ENCODE data around the gene C2orf92. TPM values are rescaled to one million over a fixed set of nuclear protein-coding genes. Genes with fewer than 3 reads are reported as not detected.
"Not testable (repeated sequence)": the region's sequence is repeated elsewhere in the genome, so short reads cannot be mapped to it uniquely, and the experiment has no call there.

Gene C2orf92
- total RNA-seq, 2 donors from 2014 or later, result 21.3 to 47.1 TPM

DNA sequence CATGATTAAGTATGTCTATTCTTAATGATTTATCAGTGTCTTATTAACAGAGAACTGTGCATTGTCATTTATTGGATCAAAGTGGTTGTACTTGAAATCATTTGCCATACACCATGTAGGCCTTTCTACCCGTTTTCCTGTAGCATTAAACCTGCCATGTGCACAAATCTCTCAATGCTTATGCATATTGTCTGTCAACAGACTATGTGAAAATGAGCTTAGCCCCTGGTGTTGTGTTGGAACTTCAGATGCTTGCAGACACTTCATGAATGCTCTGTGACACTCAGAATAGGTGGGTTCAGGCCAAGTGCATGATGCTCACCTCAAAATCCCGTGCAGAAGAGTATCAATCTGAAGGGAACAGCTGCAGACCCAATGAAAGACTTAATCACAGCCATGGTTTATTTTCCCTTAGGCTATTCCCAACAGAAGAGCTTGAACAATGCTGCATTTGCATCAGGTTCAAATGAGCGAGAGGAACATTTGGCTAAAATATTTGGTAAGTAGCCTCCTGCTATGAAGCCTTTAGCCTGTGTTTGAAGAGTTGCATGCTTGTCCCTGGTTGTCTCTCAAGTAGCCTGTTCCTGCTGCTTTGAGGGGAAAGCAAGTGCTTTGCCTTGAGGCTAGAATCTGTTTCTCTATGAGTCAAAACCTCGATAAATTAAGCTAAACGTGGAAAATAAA, 6.1 kb downstream of the C2orf92 start:
- no peak for DNase-seq
- WGBS, 2 donors, result 61 to 67% methylated on average over 5 of the region's 5 CpGs
- no peak for ATAC-seq
- Histone ChIP-seq H3K4me3 (no peak overlapping the region), H3K9me3 (no peaks in the 10 kb centered on the region), H3K36me3 (replicated peaks in 1 of 2; ENCODE audit: insufficient read depth in 1 of 2, low read depth in 2 of 2) (no peaks in the 10 kb centered on the region), H3K27me3 (no peaks in the 10 kb centered on the region), H3K4me1 (no peaks in the 10 kb centered on the region), H3K27ac (no peak overlapping the region)
- TF ChIP-seq POLR2A (IDR thresholded peaks at IDR 0.05), result no peak
- TF ChIP-seq, protein P1, sequence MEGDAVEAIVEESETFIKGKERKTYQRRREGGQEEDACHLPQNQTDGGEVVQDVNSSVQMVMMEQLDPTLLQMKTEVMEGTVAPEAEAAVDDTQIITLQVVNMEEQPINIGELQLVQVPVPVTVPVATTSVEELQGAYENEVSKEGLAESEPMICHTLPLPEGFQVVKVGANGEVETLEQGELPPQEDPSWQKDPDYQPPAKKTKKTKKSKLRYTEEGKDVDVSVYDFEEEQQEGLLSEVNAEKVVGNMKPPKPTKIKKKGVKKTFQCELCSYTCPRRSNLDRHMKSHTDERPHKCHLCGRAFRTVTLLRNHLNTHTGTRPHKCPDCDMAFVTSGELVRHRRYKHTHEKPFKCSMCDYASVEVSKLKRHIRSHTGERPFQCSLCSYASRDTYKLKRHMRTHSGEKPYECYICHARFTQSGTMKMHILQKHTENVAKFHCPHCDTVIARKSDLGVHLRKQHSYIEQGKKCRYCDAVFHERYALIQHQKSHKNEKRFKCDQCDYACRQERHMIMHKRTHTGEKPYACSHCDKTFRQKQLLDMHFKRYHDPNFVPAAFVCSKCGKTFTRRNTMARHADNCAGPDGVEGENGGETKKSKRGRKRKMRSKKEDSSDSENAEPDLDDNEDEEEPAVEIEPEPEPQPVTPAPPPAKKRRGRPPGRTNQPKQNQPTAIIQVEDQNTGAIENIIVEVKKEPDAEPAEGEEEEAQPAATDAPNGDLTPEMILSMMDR (IDR thresholded peaks at IDR 0.05), result no peak
- intact Hi-C loops (cut with DNase I), result no loop called here

DNA sequence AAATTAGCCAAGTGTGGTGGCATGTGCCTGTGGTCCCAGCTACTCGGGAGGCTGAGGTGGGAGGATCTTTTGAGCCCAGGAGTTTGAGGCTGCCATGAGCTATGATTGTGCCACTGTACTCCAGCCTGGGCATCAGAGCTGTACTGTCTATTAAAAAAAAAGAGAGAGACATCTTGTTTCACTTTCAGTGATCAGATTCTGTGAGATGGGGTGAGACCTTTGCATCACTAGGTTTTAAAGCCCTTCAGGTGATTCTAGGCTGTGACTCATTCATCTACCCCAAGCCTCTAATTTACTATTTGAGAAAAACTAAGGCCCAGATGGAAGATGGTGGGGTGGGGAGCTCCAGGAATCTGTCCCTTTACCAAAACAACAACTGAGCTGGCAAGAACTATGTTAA, 7.1 kb downstream of the C2orf92 start:
- WGBS, 2 donors, result 90 to 100% methylated on average over 1 of the region's 1 CpG
- DNase-seq (no peak), ATAC-seq (no peak)
- no peaks in the 10 kb centered on the region for H3K27me3 ChIP-seq
- intact Hi-C loops (cut with DNase I), result no loop called here
- H3K27ac ChIP-seq, result no peak overlapping the region
- TF ChIP-seq, protein P1 (IDR thresholded peaks at IDR 0.05), result no peak
- no peak for TF ChIP-seq POLR2A (IDR thresholded peaks at IDR 0.05)
- no peaks in the 10 kb centered on the region for H3K9me3 ChIP-seq
- H3K4me1 ChIP-seq, result no peaks in the 10 kb centered on the region
- H3K4me3 ChIP-seq, result no peak overlapping the region
- H3K36me3 ChIP-seq (replicated peaks in 1 of 2; ENCODE audit: insufficient read depth in 1 of 2, low read depth in 2 of 2), result no peaks in the 10 kb centered on the region

DNA sequence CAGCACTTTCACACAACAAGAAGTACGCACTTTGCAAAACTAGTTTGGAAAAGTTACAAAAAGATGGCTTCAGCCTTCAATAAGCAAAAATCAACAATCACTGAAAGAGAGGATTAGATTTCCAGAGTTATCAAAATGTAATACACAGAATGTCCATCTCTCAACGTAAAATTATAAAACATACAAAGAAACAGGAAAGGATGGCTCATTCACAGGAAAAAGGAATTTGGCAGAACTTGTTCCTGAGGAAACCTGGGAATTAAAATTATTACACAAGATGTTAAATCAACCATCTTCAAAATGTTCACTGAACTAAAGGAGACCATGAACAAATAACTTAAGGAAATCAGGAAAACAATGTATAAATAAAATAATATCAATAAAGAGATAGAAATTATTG, 8.0 kb downstream of the C2orf92 start:
- H3K9me3 ChIP-seq, result no peaks in the 10 kb centered on the region
- H3K4me1 ChIP-seq, result no peaks in the 10 kb centered on the region
- no peak for ATAC-seq
- H3K27ac ChIP-seq, result no peak overlapping the region
- H3K27me3 ChIP-seq, result no peaks in the 10 kb centered on the region
- TF ChIP-seq, protein P1 (IDR thresholded peaks at IDR 0.05), result no peak
- no peak for TF ChIP-seq POLR2A (IDR thresholded peaks at IDR 0.05)
- intact Hi-C loops (cut with DNase I), result no loop called here
- no peak overlapping the region for H3K4me3 ChIP-seq
- H3K36me3 ChIP-seq (replicated peaks in 1 of 2; ENCODE audit: insufficient read depth in 1 of 2, low read depth in 2 of 2), result no peaks in the 10 kb centered on the region
- no peak for DNase-seq
- 85 to 86% methylated on average over 2 of the region's 2 CpGs for WGBS, 2 donors

DNA sequence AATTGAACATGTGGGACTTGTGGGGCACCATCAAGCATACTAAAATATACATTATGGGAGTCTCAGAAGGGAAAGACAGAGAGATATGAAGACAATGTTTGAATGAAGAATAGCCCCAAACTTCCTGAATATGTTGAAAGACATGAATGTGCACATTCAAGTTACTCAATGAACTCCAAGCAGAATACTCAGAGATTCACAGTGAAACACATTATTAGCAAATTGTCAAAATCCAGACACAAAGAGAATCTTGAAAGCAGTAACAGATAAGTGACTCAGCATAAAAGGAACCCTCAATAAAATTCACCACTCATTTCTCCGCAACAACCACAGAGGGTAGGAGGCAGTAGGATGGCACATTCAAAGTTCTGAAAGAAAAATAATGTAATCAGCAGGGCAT, 8.8 kb downstream of the C2orf92 start:
- TF ChIP-seq, protein P1 (IDR thresholded peaks at IDR 0.05), result no peak
- no peak for TF ChIP-seq POLR2A (IDR thresholded peaks at IDR 0.05)
- intact Hi-C loops (cut with DNase I), result no loop called here
- Histone ChIP-seq H3K27me3 (no peaks in the 10 kb centered on the region), H3K9me3 (no peaks in the 10 kb centered on the region), H3K4me1 (no peaks in the 10 kb centered on the region), H3K36me3 (replicated peaks in 1 of 2; ENCODE audit: insufficient read depth in 1 of 2, low read depth in 2 of 2) (no peaks in the 10 kb centered on the region), H3K4me3 (no peak overlapping the region), H3K27ac (no peak overlapping the region)
- 88 to 90% methylated on average over 1 of the region's 1 CpG for WGBS, 2 donors
- DNase-seq (no peak), ATAC-seq (no peak)

DNA sequence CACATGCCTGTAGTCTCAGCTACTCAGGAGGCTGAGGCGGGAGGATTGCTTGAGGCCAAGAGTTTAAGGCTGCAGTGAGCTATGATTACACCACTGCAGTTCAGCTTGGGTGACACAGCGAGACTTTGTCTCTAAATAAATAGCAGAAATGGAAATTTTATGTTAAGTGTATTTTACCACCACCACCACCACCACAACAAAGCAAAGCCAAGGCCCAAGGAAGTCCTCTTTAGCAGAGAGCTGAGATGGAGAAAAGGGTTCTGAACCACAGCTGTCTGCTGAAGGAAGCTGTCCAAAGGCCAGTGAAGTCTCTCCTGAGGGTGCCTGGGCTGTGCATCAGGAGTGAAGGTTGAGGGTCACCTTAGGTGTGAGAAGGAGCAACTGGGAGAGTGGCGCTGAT, 17.7 kb downstream of the C2orf92 start:
- H3K4me3 ChIP-seq; DNase-seq; H3K27me3 ChIP-seq; H3K9me3 ChIP-seq; intact Hi-C loops (cut with DNase I); H3K27ac ChIP-seq; H3K36me3 ChIP-seq (replicated peaks in 1 of 2; ENCODE audit: insufficient read depth in 1 of 2, low read depth in 2 of 2); H3K4me1 ChIP-seq; ATAC-seq: not testable (repeated sequence)
- 97% methylated on average over 2 of the region's 3 CpGs for WGBS, 2 donors
